ENCODE data around the gene MATN1.

Gene MATN1

GRCh38 chr1:30678209-30678608, 45.2 kb downstream of the MATN1 start:
- Histone ChIP-seq H3K36me3 (ENCODE audit: low read depth) (no peaks in the 10 kb centered on the region), H3K27ac (ENCODE audit: poor library complexity, severe bottlenecking) (no peak overlapping the region), H3K9me3 (ENCODE audit: severe bottlenecking) (peaks cover 7% of the 10 kb centered on the region), H3K4me3 (ENCODE audit: severe bottlenecking) (no peak overlapping the region), H3K27me3 (ENCODE audit: insufficient read depth, poor library complexity, severe bottlenecking) (no peaks in the 10 kb centered on the region), H3K4me1 (ENCODE audit: insufficient read depth, poor library complexity, severe bottlenecking) (peaks cover 18% of the 10 kb centered on the region)
- ATAC-seq (ENCODE audit: low read depth) (no peak), DNase-seq (ENCODE audit: low spot score) (peak; percentile 6)
- no peak for TF ChIP-seq CTCF (IDR thresholded peaks at IDR 0.05; ENCODE audit: poor library complexity, severe bottlenecking)

DNA sequence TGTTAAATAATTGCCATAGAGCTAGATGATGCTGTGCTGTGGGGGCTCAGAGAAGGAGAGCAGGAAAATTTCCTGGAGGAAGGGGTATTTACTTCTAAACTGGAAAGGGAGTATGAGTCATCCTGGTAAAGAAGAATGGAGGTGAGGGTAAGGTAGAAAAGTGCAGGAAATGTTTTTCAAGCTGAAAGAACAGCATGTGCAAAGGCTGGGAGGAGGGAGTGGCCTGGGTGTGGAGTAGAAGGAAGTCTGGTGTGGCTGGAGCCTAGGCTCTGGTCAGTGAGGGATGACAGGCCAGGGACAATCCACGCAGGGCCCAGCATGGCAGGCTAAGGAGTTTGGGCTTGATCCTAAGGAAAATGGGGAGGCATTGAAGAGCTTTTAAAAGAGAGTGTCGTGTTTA, 45.9 kb downstream of the MATN1 start:
- peaks cover 18% of the 10 kb centered on the region for H3K4me1 ChIP-seq (ENCODE audit: insufficient read depth, poor library complexity, severe bottlenecking)
- H3K36me3 ChIP-seq (ENCODE audit: low read depth): no peaks in the 10 kb centered on the region
- peak; percentile 5 for DNase-seq (ENCODE audit: low spot score)
- peaks cover 7% of the 10 kb centered on the region for H3K9me3 ChIP-seq (ENCODE audit: severe bottlenecking)
- no peak for TF ChIP-seq CTCF (IDR thresholded peaks at IDR 0.05; ENCODE audit: poor library complexity, severe bottlenecking)
- 0 out of 3 replicates have a peak, but pooled peaks have one; percentile 14 for ATAC-seq (ENCODE audit: low read depth)
- H3K27ac ChIP-seq (ENCODE audit: poor library complexity, severe bottlenecking): peak overlapping the region; percentile 55
- H3K4me3 ChIP-seq (ENCODE audit: severe bottlenecking): no peak overlapping the region
- H3K27me3 ChIP-seq (ENCODE audit: insufficient read depth, poor library complexity, severe bottlenecking): no peaks in the 10 kb centered on the region

GRCh38 chr1:30675761-30676160, 47.6 kb downstream of the MATN1 start:
- peaks cover 19% of the 10 kb centered on the region for H3K4me1 ChIP-seq (ENCODE audit: insufficient read depth, poor library complexity, severe bottlenecking)
- H3K27ac ChIP-seq (ENCODE audit: poor library complexity, severe bottlenecking): peak overlapping the region; percentile 55
- no peak for TF ChIP-seq CTCF (IDR thresholded peaks at IDR 0.05; ENCODE audit: poor library complexity, severe bottlenecking)
- H3K9me3 ChIP-seq (ENCODE audit: severe bottlenecking): peaks cover 7% of the 10 kb centered on the region
- no peak for DNase-seq (ENCODE audit: low spot score)
- H3K27me3 ChIP-seq (ENCODE audit: insufficient read depth, poor library complexity, severe bottlenecking): no peaks in the 10 kb centered on the region
- peak; percentile 67 for ATAC-seq (ENCODE audit: low read depth)
- no peak overlapping the region for H3K4me3 ChIP-seq (ENCODE audit: severe bottlenecking)
- no peaks in the 10 kb centered on the region for H3K36me3 ChIP-seq (ENCODE audit: low read depth)

GRCh38 chr1:30675289-30675688, 48.1 kb downstream of the MATN1 start:
- no peak for DNase-seq (ENCODE audit: low spot score)
- H3K27me3 ChIP-seq (ENCODE audit: insufficient read depth, poor library complexity, severe bottlenecking): no peaks in the 10 kb centered on the region
- H3K9me3 ChIP-seq (ENCODE audit: severe bottlenecking): peaks cover 7% of the 10 kb centered on the region
- H3K36me3 ChIP-seq (ENCODE audit: low read depth): no peaks in the 10 kb centered on the region
- peaks cover 24% of the 10 kb centered on the region for H3K4me1 ChIP-seq (ENCODE audit: insufficient read depth, poor library complexity, severe bottlenecking)
- H3K27ac ChIP-seq (ENCODE audit: poor library complexity, severe bottlenecking): peak overlapping the region; percentile 55
- ATAC-seq (ENCODE audit: low read depth): no peak
- TF ChIP-seq CTCF (IDR thresholded peaks at IDR 0.05; ENCODE audit: poor library complexity, severe bottlenecking): no peak
- H3K4me3 ChIP-seq (ENCODE audit: severe bottlenecking): no peak overlapping the region

- Histone ChIP-seq H3K27ac (ENCODE audit: poor library complexity, severe bottlenecking) (no peak overlapping the region), H3K9me3 (ENCODE audit: severe bottlenecking) (peaks cover 7% of the 10 kb centered on the region), H3K27me3 (ENCODE audit: insufficient read depth, poor library complexity, severe bottlenecking) (no peaks in the 10 kb centered on the region), H3K4me3 (ENCODE audit: severe bottlenecking) (no peak overlapping the region), H3K4me1 (ENCODE audit: insufficient read depth, poor library complexity, severe bottlenecking) (peaks cover 25% of the 10 kb centered on the region), H3K36me3 (ENCODE audit: low read depth) (no peaks in the 10 kb centered on the region)
- no peak for TF ChIP-seq CTCF (IDR thresholded peaks at IDR 0.05; ENCODE audit: poor library complexity, severe bottlenecking)
- no peak for ATAC-seq (ENCODE audit: low read depth)
- peak; percentile 2 for DNase-seq (ENCODE audit: low spot score)
Measured at GRCh38 chr1:30673395-30673794, 50.0 kb downstream of the MATN1 start.

Data from RWPE2 (cell line).